GM12891 (cell line): Measurements from ENCODE around the gene HTR7.

Experiments used
- PAX5 ChIP-seq: IDR thresholded peaks from 2 replicates; pipeline ENCODE4 v1.6.1; 2011; ENCODE audit warnings: low read length, moderate library complexity, mild to moderate bottlenecking; ENCODE audit not compliant: insufficient read depth, severe bottlenecking
- POLR2A ChIP-seq: IDR thresholded peaks from 2 replicates; pipeline ENCODE4 v1.6.1; 2011; ENCODE audit warnings: low read depth, low read length, control low read depth
- POLR2AphosphoS5 ChIP-seq: IDR thresholded peaks from 2 replicates; pipeline ENCODE4 v1.6.1; 2011; ENCODE audit warnings: low read depth, low read length, control low read depth
- POU2F2 ChIP-seq: IDR thresholded peaks from 2 replicates; pipeline ENCODE4 v1.6.1; 2011; ENCODE audit warnings: low read depth, mild to moderate bottlenecking, control low read depth, low read length, moderate library complexity
- SPI1 ChIP-seq: IDR thresholded peaks from 2 replicates; pipeline ENCODE4 v1.6.1; 2011; ENCODE audit warnings: low read depth, low read length, control low read depth
- TAF1 ChIP-seq: IDR thresholded peaks from 2 replicates; pipeline ENCODE4 v1.6.1; 2011; ENCODE audit warnings: low read depth, low read length, control low read depth

GRCh38 chr10:90818736-90819135 is 39.1 kb downstream of the HTR7 start:
- no peak for TF ChIP-seq POLR2A
- no peak for TF ChIP-seq POLR2AphosphoS5
- no peak for TF ChIP-seq SPI1
- TF ChIP-seq TAF1: no peak
- no peak for TF ChIP-seq POU2F2
- TF ChIP-seq PAX5: no peak
